ENCODE measurements around the gene CNOT9. TPM values are rescaled to one million over a fixed set of nuclear protein-coding genes. Genes with fewer than 3 reads are reported as not detected.
"Not testable (repeated sequence)": the region's sequence is repeated elsewhere in the genome, so short reads cannot be mapped to it uniquely, and the experiment has no call there.

The CNOT9 gene
- total RNA-seq, 1 donor from 2014 or later: 74.4 TPM

GRCh38 chr2:218536804-218537494, 31.7 kb upstream of the CNOT9 start:
- ATAC-seq (ENCODE audit: low read depth): no peak
- H3K9me3 Mint-ChIP-seq: no peaks in the 10 kb centered on the region
- H3K4me3 Mint-ChIP-seq: no peak overlapping the region
- CTCF ChIA-PET: no interaction called here
- peaks cover 71% of the 10 kb centered on the region for H3K36me3 Mint-ChIP-seq (ENCODE audit: low read depth)
- no peak overlapping the region for H3K27ac Mint-ChIP-seq
- no peaks in the 10 kb centered on the region for H3K27me3 Mint-ChIP-seq
- no peak for TF ChIP-seq CTCF (IDR thresholded peaks at IDR 0.05)
- H3K4me1 Mint-ChIP-seq: no peaks in the 10 kb centered on the region
- POLR2A ChIA-PET: no interaction called here
- intact Hi-C loops (cut with micrococcal nuclease): no loop called here
- no peak for DNase-seq

- ATAC-seq (ENCODE audit: low read depth) (no peak), DNase-seq (no peak)
- intact Hi-C loops (cut with micrococcal nuclease): no loop called here
- Mint-ChIP-seq H3K9me3 (no peaks in the 10 kb centered on the region), H3K36me3 (ENCODE audit: low read depth) (peaks cover 70% of the 10 kb centered on the region), H3K27me3 (no peaks in the 10 kb centered on the region), H3K27ac (no peak overlapping the region), H3K4me1 (no peaks in the 10 kb centered on the region), H3K4me3 (no peak overlapping the region)
- TF ChIP-seq CTCF (IDR thresholded peaks at IDR 0.05): no peak
- ChIA-PET POLR2A (no interaction called here), CTCF (no interaction called here)
These were observed 28.6 kb upstream of the CNOT9 start for GRCh38 chr2:218540015-218540414.

GRCh38 chr2:218546012-218546411, 22.6 kb upstream of the CNOT9 start:
- POLR2A ChIA-PET: no interaction called here
- Mint-ChIP-seq H3K36me3 (ENCODE audit: low read depth) (peaks cover 80% of the 10 kb centered on the region), H3K9me3 (no peaks in the 10 kb centered on the region), H3K4me1 (peaks cover 2% of the 10 kb centered on the region), H3K27ac (no peak overlapping the region), H3K27me3 (no peaks in the 10 kb centered on the region), H3K4me3 (no peak overlapping the region)
- no peak for ATAC-seq (ENCODE audit: low read depth)
- CTCF ChIA-PET: no interaction called here
- intact Hi-C loops (cut with micrococcal nuclease): no loop called here
- no peak for TF ChIP-seq CTCF (IDR thresholded peaks at IDR 0.05)
- DNase-seq: no peak

GRCh38 chr2:218547511-218547910, 21.1 kb upstream of the CNOT9 start:
- DNase-seq: no peak
- intact Hi-C loops (cut with micrococcal nuclease): no loop called here
- POLR2A ChIA-PET: no interaction called here
- H3K9me3 Mint-ChIP-seq: no peaks in the 10 kb centered on the region
- peaks cover 77% of the 10 kb centered on the region for H3K36me3 Mint-ChIP-seq (ENCODE audit: low read depth)
- H3K27ac Mint-ChIP-seq: no peak overlapping the region
- H3K4me1 Mint-ChIP-seq: peaks cover 2% of the 10 kb centered on the region
- no peak overlapping the region for H3K4me3 Mint-ChIP-seq
- H3K27me3 Mint-ChIP-seq: no peaks in the 10 kb centered on the region
- no peak for TF ChIP-seq CTCF (IDR thresholded peaks at IDR 0.05)
- ATAC-seq (ENCODE audit: low read depth): no peak
- CTCF ChIA-PET: interaction anchor here (0.7 kb wide), 1 partner anchor 290 kb away, joined by 3 read pairs; no protein-coding TSS in a partner anchor

GRCh38 chr2:218547978-218548377, 20.7 kb upstream of the CNOT9 start:
- Mint-ChIP-seq H3K4me1 (peaks cover 2% of the 10 kb centered on the region), H3K9me3 (no peaks in the 10 kb centered on the region), H3K4me3 (no peak overlapping the region), H3K27me3 (no peaks in the 10 kb centered on the region), H3K36me3 (ENCODE audit: low read depth) (peaks cover 77% of the 10 kb centered on the region), H3K27ac (no peak overlapping the region)
- ChIA-PET POLR2A (no interaction called here), CTCF (no interaction called here)
- DNase-seq (no peak), ATAC-seq (ENCODE audit: low read depth) (no peak)
- intact Hi-C loops (cut with micrococcal nuclease): no loop called here
- TF ChIP-seq CTCF (IDR thresholded peaks at IDR 0.05): no peak

GRCh38 chr2:218554225-218554624, 14.4 kb upstream of the CNOT9 start:
- peaks cover 69% of the 10 kb centered on the region for H3K36me3 Mint-ChIP-seq (ENCODE audit: low read depth)
- H3K27me3 Mint-ChIP-seq; H3K4me3 Mint-ChIP-seq; H3K9me3 Mint-ChIP-seq; ATAC-seq (ENCODE audit: low read depth); CTCF ChIA-PET; H3K27ac Mint-ChIP-seq; intact Hi-C loops (cut with micrococcal nuclease); DNase-seq; POLR2A ChIA-PET; H3K4me1 Mint-ChIP-seq: not testable (repeated sequence)

Measured in activated B cell treated with CpG ODN at 0.5 μM for 24 hours (primary cell).